COLO668 (cell line): Measurements from ENCODE around the gene CELA2A.
"Not testable (repeated sequence)": the region's sequence is repeated elsewhere in the genome, so short reads cannot be mapped to it uniquely, and the experiment has no call there.

ENCODE experiments used
- DNase-seq: peaks from one replicate; lab custom pipeline; 2025; ENCODE audit not compliant: unreplicated experiment; lab: John Stamatoyannopoulos, UW

CELA2A gene

GRCh38 chr1:15424981-15425380, 31.6 kb upstream of the CELA2A start:
- DNase-seq = no peak

- DNase-seq = no peak
Observed at GRCh38 chr1:15425521-15425920, 31.0 kb upstream of the CELA2A start.

GRCh38 chr1:15425958-15426357, 30.6 kb upstream of the CELA2A start:
- DNase-seq = no peak

- DNase-seq = peak; percentile 33
Observed at GRCh38 chr1:15426492-15427279, 29.8 kb upstream of the CELA2A start.

- DNase-seq = no peak
Observed at GRCh38 chr1:15427280-15427666, 29.3 kb upstream of the CELA2A start.

GRCh38 chr1:15428252-15428651, 28.3 kb upstream of the CELA2A start:
- not testable (repeated sequence) for DNase-seq

GRCh38 chr1:15428815-15429435, 27.6 kb upstream of the CELA2A start:
- DNase-seq = no peak

GRCh38 chr1:15429701-15430149, 26.8 kb upstream of the CELA2A start:
- DNase-seq = no peak

GRCh38 chr1:15430787-15431570, 25.6 kb upstream of the CELA2A start:
- DNase-seq = peak; percentile 73

- DNase-seq = no peak
Observed at GRCh38 chr1:15431571-15431948, 25.0 kb upstream of the CELA2A start.

- DNase-seq = peak; percentile 38
Observed at GRCh38 chr1:15432324-15432723, 24.2 kb upstream of the CELA2A start.

- DNase-seq = no peak
Observed at GRCh38 chr1:15433471-15433870, 23.1 kb upstream of the CELA2A start.

- not testable (repeated sequence) for DNase-seq
Observed at GRCh38 chr1:15434739-15435138, 21.8 kb upstream of the CELA2A start.

- DNase-seq = no peak
Observed at GRCh38 chr1:15435239-15436077, 21.1 kb upstream of the CELA2A start.

GRCh38 chr1:15436881-15437442, 19.6 kb upstream of the CELA2A start:
- peak; percentile 34 for DNase-seq

GRCh38 chr1:15439325-15439724, 17.2 kb upstream of the CELA2A start:
- no peak for DNase-seq

- no peak for DNase-seq
Observed at GRCh38 chr1:15440357-15440756, 16.2 kb upstream of the CELA2A start.

GRCh38 chr1:15441247-15441646, 15.3 kb upstream of the CELA2A start:
- DNase-seq = no peak

GRCh38 chr1:15442119-15442518, 14.4 kb upstream of the CELA2A start:
- no peak for DNase-seq

GRCh38 chr1:15442759-15443158, 13.8 kb upstream of the CELA2A start:
- no peak for DNase-seq

GRCh38 chr1:15443281-15443680, 13.3 kb upstream of the CELA2A start:
- peak; percentile 35 for DNase-seq
